DMS 273 treated with DMSO at 0.1 percent for 48 hours (cell line): Measurements from ENCODE around the gene ZNF568.

Experiments
- DNase-seq: peaks from one replicate; lab custom pipeline; 2025; lab: John Stamatoyannopoulos, UW

ZNF568 gene

GRCh38 chr19:36999313-36999712, 83.2 kb downstream of the ZNF568 start:
- no peak for DNase-seq

GRCh38 chr19:37007587-37008220, 91.6 kb downstream of the ZNF568 start:
- no peak for DNase-seq

- no peak for DNase-seq
These were observed 93.7 kb downstream of the ZNF568 start for GRCh38 chr19:37009871-37010270.

GRCh38 chr19:37012093-37012745, 96.1 kb downstream of the ZNF568 start:
- DNase-seq, result no peak

- DNase-seq, result no peak
These were observed 98.3 kb downstream of the ZNF568 start for GRCh38 chr19:37014456-37014855.

GRCh38 chr19:37045140-37045539, 129.0 kb downstream of the ZNF568 start:
- no peak for DNase-seq
